Tibial nerve (tissue), 4 donors: Measurements from ENCODE around the gene A4GALT.

Source experiments
- CTCF ChIP-seq, 5 experiments: fragments of 200-600 bp in 3 of 5; fragments of 450-650 bp in 2 of 5; sonication (generic) in 3 of 5; IDR thresholded peaks; one replicate each; pipeline ENCODE4 v1.5.1; 2016 to 2019; ENCODE audit warnings: antibody characterized with exemption in 5 of 5, mild to moderate bottlenecking in 3 of 5, moderate library complexity in 2 of 5
- EP300 ChIP-seq, 2 donors: sonication (generic); formaldehyde crosslinking; IDR thresholded peaks; one replicate each; pipeline ENCODE4 v1.6.1; 2017; ENCODE audit warnings: antibody characterized with exemption in 2 of 2, mild to moderate bottlenecking in 1 of 2

DNA sequence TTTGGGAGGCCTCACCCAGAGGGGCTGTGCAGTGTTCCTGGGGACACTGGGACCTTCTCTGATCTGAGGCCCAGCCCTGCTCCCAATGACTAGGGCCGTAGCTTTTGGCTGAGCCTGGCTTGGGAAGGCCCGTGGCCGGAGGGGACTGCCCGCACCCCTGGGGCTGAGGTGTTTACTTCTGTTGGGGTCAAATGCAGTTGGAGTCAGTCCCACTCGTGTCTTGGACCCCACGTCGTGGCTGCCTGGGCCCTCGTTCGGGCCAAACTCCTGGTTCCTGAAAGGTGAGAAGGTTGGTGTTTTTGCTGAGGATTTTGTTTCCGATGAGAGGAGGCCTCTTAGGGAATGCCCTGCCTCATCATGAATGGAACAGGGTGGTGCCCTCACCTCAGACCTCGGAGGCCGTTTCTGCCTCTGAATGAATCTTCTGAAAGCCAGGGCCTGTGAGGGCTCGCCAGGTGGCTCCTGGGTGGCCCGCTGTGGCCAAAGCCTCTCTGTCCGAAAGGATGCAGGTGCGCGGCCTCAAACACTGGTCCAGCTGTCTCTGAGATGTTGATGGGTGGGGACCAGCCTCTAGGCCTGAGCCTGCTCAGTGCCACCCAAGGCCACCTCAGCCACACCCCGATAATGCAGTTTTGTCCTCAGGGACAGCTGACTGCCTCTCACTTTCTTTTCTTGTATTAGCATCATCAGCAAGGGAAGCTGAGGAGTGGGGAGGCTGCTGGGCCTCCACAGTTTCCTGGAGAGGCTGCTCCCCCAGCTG is 40.3 kb upstream of the A4GALT start:
- TF ChIP-seq CTCF (IDR thresholded peaks at IDR 0.05), result no peak
- TF ChIP-seq EP300 (IDR thresholded peaks at IDR 0.05), result no peak
